ENCODE measurements around the gene TSPAN13. TPM values are rescaled to one million over a fixed set of nuclear protein-coding genes. Genes with fewer than 3 reads are reported as not detected.

Gene TSPAN13
- total RNA-seq, 6 experiments from 2014 or later: 19.5 to 60.9 (median 23.4) TPM

DNA sequence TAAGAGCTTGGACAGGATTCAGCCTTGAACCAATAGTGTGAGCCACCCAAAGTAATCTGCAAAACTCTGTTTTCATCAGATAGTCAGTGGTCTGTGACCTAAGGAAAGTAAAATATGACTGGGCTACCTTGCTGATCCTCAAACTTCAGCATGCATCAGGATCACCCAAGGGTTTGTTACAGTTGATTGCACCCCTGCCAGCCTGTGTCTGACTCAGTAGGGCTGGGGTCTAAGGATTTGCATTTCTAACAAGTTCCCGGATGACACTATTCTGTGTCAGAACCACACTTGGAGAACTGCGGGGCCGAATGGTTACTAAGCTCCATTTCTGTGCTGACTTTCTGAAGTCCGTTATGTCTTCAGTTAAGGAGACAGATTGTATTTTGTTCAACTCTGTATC lies 40.6 kb upstream of the TSPAN13 start:
- Mint-ChIP-seq H3K4me1 (ENCODE audit: low read depth) (peaks cover 66% of the 10 kb centered on the region), H3K36me3 (ENCODE audit: low read depth) (0 out of 2 replicates have a peak, but pooled peaks cover 7% of the 10 kb centered on the region)

GRCh38 chr7:16715928-16716327 lies 37.6 kb upstream of the TSPAN13 start:
- no peak for DNase-seq
- H3K4me3 Mint-ChIP-seq: no peak overlapping the region
- peaks cover 49% of the 10 kb centered on the region for H3K4me1 Mint-ChIP-seq (ENCODE audit: low read depth)
- no peak overlapping the region for H3K27ac Mint-ChIP-seq
- H3K27me3 Mint-ChIP-seq (ENCODE audit: insufficient read depth): no peaks in the 10 kb centered on the region
- TF ChIP-seq CTCF (IDR thresholded peaks at IDR 0.05): no peak
- no peaks in the 10 kb centered on the region for H3K9me3 Mint-ChIP-seq
- 0 out of 2 replicates have a peak, but pooled peaks cover 4% of the 10 kb centered on the region for H3K36me3 Mint-ChIP-seq (ENCODE audit: low read depth)

More for the DNA sequence above, 40.6 kb upstream of the TSPAN13 start:
- TF ChIP-seq CTCF (IDR thresholded peaks at IDR 0.05): no peak
- peak overlapping the region; percentile 51; the same call in 1 of the 2 replicates for H3K4me3 Mint-ChIP-seq
- peak; percentile 57 for DNase-seq
- H3K9me3 Mint-ChIP-seq: no peaks in the 10 kb centered on the region
- H3K27ac Mint-ChIP-seq: peak overlapping the region; percentile 80
- no peaks in the 10 kb centered on the region for H3K27me3 Mint-ChIP-seq (ENCODE audit: insufficient read depth)

- Mint-ChIP-seq H3K27ac (no peak overlapping the region), H3K4me3 (no peak overlapping the region), H3K4me1 (ENCODE audit: low read depth) (peaks cover 32% of the 10 kb centered on the region), H3K9me3 (no peaks in the 10 kb centered on the region), H3K27me3 (ENCODE audit: insufficient read depth) (no peaks in the 10 kb centered on the region), H3K36me3 (ENCODE audit: low read depth) (0 out of 2 replicates have a peak, but pooled peaks cover 4% of the 10 kb centered on the region)
- no peak for DNase-seq
- TF ChIP-seq CTCF (IDR thresholded peaks at IDR 0.05): no peak
These were observed 35.4 kb upstream of the TSPAN13 start for GRCh38 chr7:16718111-16718656.

DNA sequence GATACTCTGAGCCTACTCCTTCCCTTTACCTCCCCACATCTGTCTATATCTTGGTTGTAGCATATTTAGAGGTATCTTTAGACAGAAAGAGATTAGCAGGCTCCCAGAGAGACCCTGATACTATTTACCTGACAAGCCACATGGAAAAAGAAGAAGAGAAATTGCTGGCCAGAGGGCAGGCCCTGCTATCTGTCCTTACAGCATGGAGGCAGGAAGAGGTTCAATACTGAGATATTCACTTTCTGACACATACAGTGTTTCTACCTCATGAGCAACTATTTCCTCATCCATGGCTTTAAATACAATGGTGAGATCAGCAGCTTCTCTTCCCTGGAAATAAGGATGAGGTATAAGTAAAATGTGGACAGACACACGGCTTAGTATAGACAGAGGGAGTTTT lies 33.9 kb upstream of the TSPAN13 start:
- 0 out of 2 replicates have a peak, but pooled peaks cover 4% of the 10 kb centered on the region for H3K36me3 Mint-ChIP-seq (ENCODE audit: low read depth)
- TF ChIP-seq CTCF (IDR thresholded peaks at IDR 0.05): no peak
- H3K27ac Mint-ChIP-seq: no peak overlapping the region
- no peak for DNase-seq
- no peak overlapping the region for H3K4me3 Mint-ChIP-seq
- H3K27me3 Mint-ChIP-seq (ENCODE audit: insufficient read depth): no peaks in the 10 kb centered on the region
- no peaks in the 10 kb centered on the region for H3K9me3 Mint-ChIP-seq
- peaks cover 26% of the 10 kb centered on the region for H3K4me1 Mint-ChIP-seq (ENCODE audit: low read depth)

- H3K27ac Mint-ChIP-seq: no peak overlapping the region
- H3K9me3 Mint-ChIP-seq: no peaks in the 10 kb centered on the region
- H3K4me1 Mint-ChIP-seq (ENCODE audit: low read depth): peaks cover 18% of the 10 kb centered on the region
- no peaks in the 10 kb centered on the region for H3K27me3 Mint-ChIP-seq (ENCODE audit: insufficient read depth)
- no peak for DNase-seq
- no peak for TF ChIP-seq CTCF (IDR thresholded peaks at IDR 0.05)
- no peak overlapping the region for H3K4me3 Mint-ChIP-seq
- H3K36me3 Mint-ChIP-seq (ENCODE audit: low read depth): no peaks in the 10 kb centered on the region
These were observed 32.0 kb upstream of the TSPAN13 start for GRCh38 chr7:16721541-16721940.

All from HFFc6 (cell line).